H9 (cell line): ENCODE results near the gene ATP8B4. TPM values are rescaled to one million over a fixed set of nuclear protein-coding genes. Genes with fewer than 3 reads are reported as not detected.
A peak's percentile ranks its signal among the peaks of the same experiment; 100 is the strongest.

ENCODE experiments used
- DNase-seq: peaks from one replicate; pipeline ENCODE4 v3.0.0-alpha.2; 2017
- H2AFZ ChIP-seq: one replicate; pipeline ENCODE4 v1.6.1; 2013; ENCODE audit warnings: mild to moderate bottlenecking, low read length, control low read depth, moderate library complexity
- H2AK5ac ChIP-seq: 2 replicates; pipeline ENCODE4 v1.6.1; 2013; ENCODE audit warnings: low read length, control low read depth, mixed read lengths; ENCODE audit not compliant: insufficient read length
- H2BK120ac ChIP-seq: one replicate; pipeline ENCODE4 v1.6.1; 2013; ENCODE audit warnings: low read depth, mild to moderate bottlenecking, low read length, control low read depth, inconsistent platforms; ENCODE audit not compliant: poor library complexity, severe bottlenecking
- H2BK12ac ChIP-seq: 2 replicates; pipeline ENCODE4 v1.6.1; 2013; ENCODE audit warnings: low read length, control low read depth, mixed read lengths, low read depth; ENCODE audit not compliant: insufficient read length
- H2BK15ac ChIP-seq: 2 replicates; pipeline ENCODE4 v1.6.1; 2013; ENCODE audit warnings: low read depth, low read length, control low read depth
- H2BK20ac ChIP-seq: one replicate; pipeline ENCODE4 v1.6.1; 2013; ENCODE audit warnings: low read depth, mild to moderate bottlenecking, low read length, control low read depth, inconsistent platforms; ENCODE audit not compliant: poor library complexity, severe bottlenecking
- H2BK5ac ChIP-seq: 2 replicates; pipeline ENCODE4 v1.6.1; 2013; ENCODE audit warnings: low read length, control low read depth, mixed read lengths; ENCODE audit not compliant: insufficient read length
- H3K14ac ChIP-seq: 2 replicates; pipeline ENCODE4 v1.6.1; 2013; ENCODE audit warnings: low read length, control low read depth; ENCODE audit not compliant: insufficient read depth
- H3K18ac ChIP-seq: 2 replicates; pipeline ENCODE4 v1.6.1; 2013; ENCODE audit warnings: low read depth, mild to moderate bottlenecking, mixed read lengths, low read length, control low read depth; ENCODE audit not compliant: insufficient read length
- H3K23ac ChIP-seq: 2 replicates; pipeline ENCODE4 v1.6.1; 2013; ENCODE audit warnings: low read length, control low read depth, mixed read lengths, low read depth; ENCODE audit not compliant: insufficient read length
- H3K23me2 ChIP-seq: 2 replicates; pipeline ENCODE4 v1.6.1; 2013; ENCODE audit warnings: low read depth, mild to moderate bottlenecking, mixed read lengths, low read length, control low read depth; ENCODE audit not compliant: insufficient read length, poor library complexity, severe bottlenecking
- H3K27ac ChIP-seq: 2 replicates; pipeline ENCODE4 v1.5.1; 2013; ENCODE audit warnings: low read length, control low read depth, mixed read lengths, low read depth; ENCODE audit not compliant: insufficient read length
- H3K27me3 ChIP-seq: 2 replicates; pipeline ENCODE4 v1.6.1; 2013; ENCODE audit warnings: low read length, control low read depth, inconsistent platforms; ENCODE audit not compliant: insufficient read depth
- H3K4ac ChIP-seq: 2 replicates; pipeline ENCODE4 v1.6.1; 2013; ENCODE audit warnings: low read depth, mild to moderate bottlenecking, control low read depth, inconsistent platforms, low read length, moderate library complexity
- H3K4me1 ChIP-seq: 2 replicates; pipeline ENCODE4 v1.6.1; 2013; ENCODE audit warnings: low read length, control low read depth, inconsistent platforms; ENCODE audit not compliant: insufficient read depth
- H3K4me2 ChIP-seq: 2 replicates; pipeline ENCODE4 v1.6.1; 2013; ENCODE audit warnings: low read length, control low read depth, mixed read lengths; ENCODE audit not compliant: insufficient read length, insufficient read depth
- H3K56ac ChIP-seq: 2 replicates; pipeline ENCODE4 v1.6.1; 2013; ENCODE audit warnings: low read depth, mild to moderate bottlenecking, mixed read lengths, low read length, control low read depth; ENCODE audit not compliant: insufficient read length
- H3K79me1 ChIP-seq: 2 replicates; pipeline ENCODE4 v1.6.1; 2013; ENCODE audit warnings: low read depth, mild to moderate bottlenecking, moderate library complexity, low read length, control low read depth, inconsistent platforms; ENCODE audit not compliant: insufficient read depth, poor library complexity, severe bottlenecking
- H3K79me2 ChIP-seq: 2 replicates; pipeline ENCODE4 v1.6.1; 2013; ENCODE audit warnings: low read length, control low read depth, inconsistent platforms; ENCODE audit not compliant: insufficient read depth
- H3K9ac ChIP-seq: 2 replicates; pipeline ENCODE4 v1.6.1; 2013; ENCODE audit warnings: low read length, control low read depth, mixed read lengths; ENCODE audit not compliant: insufficient read length; ENCODE audit errors: extremely low read depth
- H3K9me3 ChIP-seq: one replicate; pipeline ENCODE4 v1.6.1; 2013; ENCODE audit warnings: low read depth, low read length, inconsistent platforms; ENCODE audit not compliant: control insufficient read depth
- H3T11ph ChIP-seq: one replicate; pipeline ENCODE4 v1.6.1; 2013; ENCODE audit warnings: mild to moderate bottlenecking, low read length, control low read depth, inconsistent platforms
- H4K20me1 ChIP-seq: one replicate; pipeline ENCODE4 v1.6.1; 2013; ENCODE audit not compliant: control insufficient read depth, insufficient read length, insufficient read depth
- H4K5ac ChIP-seq: 2 replicates; pipeline ENCODE4 v1.6.1; 2013; ENCODE audit warnings: low read depth, mild to moderate bottlenecking, mixed read lengths, low read length, control low read depth; ENCODE audit not compliant: insufficient read length
- H4K8ac ChIP-seq: replicated peaks from 2 replicates; pipeline ENCODE4 v1.6.1; 2013; ENCODE audit warnings: low read length, control low read depth, mixed read lengths, low read depth; ENCODE audit not compliant: insufficient read length
- H4K91ac ChIP-seq: 2 replicates; pipeline ENCODE4 v1.6.1; 2013; ENCODE audit warnings: low read depth, mild to moderate bottlenecking, moderate library complexity, mixed read lengths, low read length, control low read depth; ENCODE audit not compliant: insufficient read length
- H3K27ac Mint-ChIP-seq, 3 experiments: 2 replicates in 2 of 3; 3 replicates in 1 of 3; pipeline ENCODE4 v1.8.0; 2020 to 2021; ENCODE audit warnings: mixed read lengths in 3 of 3, mild to moderate bottlenecking in 1 of 3, moderate library complexity in 1 of 3
- H3K27me3 Mint-ChIP-seq: 2 replicates; pipeline ENCODE4 v1.8.0; 2021; ENCODE audit warnings: low read depth, mild to moderate bottlenecking, moderate library complexity, mixed read lengths
- H3K36me3 Mint-ChIP-seq, 3 experiments: 2 replicates in 2 of 3; 3 replicates in 1 of 3; pipeline ENCODE4 v1.8.0; 2020 to 2021; ENCODE audit warnings: low read depth in 3 of 3, mixed read lengths in 3 of 3; ENCODE audit not compliant: insufficient read depth in 1 of 3
- H3K4me1 Mint-ChIP-seq, 2 experiments: 2 replicates each; pipeline ENCODE4 v1.8.0; 2020; ENCODE audit warnings: mixed read lengths in 2 of 2
- H3K4me3 Mint-ChIP-seq, 2 experiments: 2 replicates in 1 of 2; 3 replicates in 1 of 2; pipeline ENCODE4 v1.8.0; 2020 to 2021; ENCODE audit warnings: mild to moderate bottlenecking in 2 of 2, mixed read lengths in 2 of 2, moderate library complexity in 1 of 2
- H3K9me3 Mint-ChIP-seq, 2 experiments: 2 replicates in 1 of 2; 3 replicates in 1 of 2; pipeline ENCODE4 v1.8.0; 2020; ENCODE audit warnings: mild to moderate bottlenecking in 2 of 2, mixed read lengths in 2 of 2, moderate library complexity in 1 of 2
- CTCF ChIP-seq: fragments of 200-600 bp; sonication (generic); conservative IDR thresholded peaks from 3 replicates; pipeline ENCODE4 v1.8.0; 2021; ENCODE audit warnings: antibody characterized with exemption, mild to moderate bottlenecking
- WGBS: extraction: QIAGEN DNeasy Blood & Tissue Kit; methylation state at CpG from one replicate; pipeline ENCODE4 v1.1.7; 2013; ENCODE audit warnings: missing lambda C conversion rate, low lambda C conversion rate, mixed read lengths; ENCODE audit not compliant: insufficient read length; ENCODE audit errors: extremely low coverage; 5-methylcytosine and 5-hydroxymethylcytosine counted together
- total RNA-seq: library from RNA; stranded (reverse); gene quantifications from 2 replicates; pipeline ENCODE4 v1.2.1, GENCODE V29; 2021

Gene ATP8B4
- total RNA-seq, 1 experiment from 2014 or later, result 0.52 TPM

- H3K36me3 Mint-ChIP-seq, result 0 out of 7 replicates have a peak, but pooled peaks cover 0 to 2% (median 0%) of the 10 kb centered on the region in 3 experiments
- no peak overlapping the region for H4K91ac ChIP-seq
- no peak overlapping the region for H3K18ac ChIP-seq
- peaks cover 2% of the 10 kb centered on the region; the same call in 1 of the 2 replicates for H3K4me1 ChIP-seq
- H2BK15ac ChIP-seq, result no peak overlapping the region
- H2BK5ac ChIP-seq, result no peak overlapping the region
- peak; percentile 62 for TF ChIP-seq CTCF
- no peak for DNase-seq
- H3K4ac ChIP-seq, result no peak overlapping the region
- H2BK120ac ChIP-seq, result no peak overlapping the region
- H3K79me2 ChIP-seq, result no peaks in the 10 kb centered on the region
- H2AFZ ChIP-seq, result no peak overlapping the region
- H4K20me1 ChIP-seq, result no peaks in the 10 kb centered on the region
- H3K9me3 ChIP-seq, result no peaks in the 10 kb centered on the region
- no peak overlapping the region for H2AK5ac ChIP-seq
- H3K9ac ChIP-seq, result no peak overlapping the region
- no peak overlapping the region for H3T11ph ChIP-seq
- H3K27me3 ChIP-seq, result no peaks in the 10 kb centered on the region
- H3K23me2 ChIP-seq, result no peaks in the 10 kb centered on the region
- H3K4me2 ChIP-seq, result no peak overlapping the region
- H3K23ac ChIP-seq, result no peak overlapping the region
- no peaks in the 10 kb centered on the region for H3K27me3 Mint-ChIP-seq
- H3K9me3 Mint-ChIP-seq, result no peaks in the 10 kb centered on the region
- H4K8ac ChIP-seq, result no peak overlapping the region
- H3K4me1 Mint-ChIP-seq, result peaks cover 17 to 18% of the 10 kb centered on the region in 2 experiments
- H3K79me1 ChIP-seq, result no peaks in the 10 kb centered on the region
- H3K27ac Mint-ChIP-seq, result no peak overlapping the region
- WGBS, result no CpG with 5 or more reads among the region's 2 CpGs
- no peak overlapping the region for H2BK20ac ChIP-seq
- no peak overlapping the region for H3K56ac ChIP-seq
- H4K5ac ChIP-seq, result no peak overlapping the region
- no peak overlapping the region for H3K27ac ChIP-seq
- no peak overlapping the region for H3K4me3 Mint-ChIP-seq
- H3K14ac ChIP-seq, result no peak overlapping the region
- no peak overlapping the region for H2BK12ac ChIP-seq
Observed at GRCh38 chr15:49875392-49875791, 243.6 kb downstream of the ATP8B4 start.
